ENCODE data around the gene KRT6C.

The KRT6C gene

GRCh38 chr12:52423035-52423434 lies 50.6 kb downstream of the KRT6C start:
- Histone ChIP-seq H3K36me3 (ENCODE audit: control insufficient read depth in 2 of 2, insufficient read depth in 1 of 2, low read length in 2 of 2) (no peaks in the 10 kb centered on the region), H3K27ac (ENCODE audit: extremely low read depth, low read depth, low read length) (no peak overlapping the region), H3K4me1 (ENCODE audit: control insufficient read depth, insufficient read depth, low read length) (no peaks in the 10 kb centered on the region), H3K4me3 (ENCODE audit: low read depth, low read length) (no peak overlapping the region), H3K9me3 (ENCODE audit: control insufficient read depth, insufficient read depth, low read depth, low read length) (no peaks in the 10 kb centered on the region)
- ChIA-PET CTCF (interaction anchor here (0.7 kb wide), 1 partner anchor 118 kb away, joined by 3 read pairs; no protein-coding TSS in a partner anchor), POLR2A (no interaction called here)
- TF ChIP-seq ZNF785 (tag by site-specific recombination; IDR thresholded peaks at IDR 0.05) = no peak
- TF ChIP-seq ZNF48 (tag by site-specific recombination; IDR thresholded peaks at IDR 0.05) = no peak
- TF ChIP-seq ZNF274 (IDR thresholded peaks at IDR 0.05; ENCODE audit: low read length) = no peak
- no peak for TF ChIP-seq ZNF274 (tag by site-specific recombination; IDR thresholded peaks at IDR 0.05; ENCODE audit: borderline replicate concordance)
- TF ChIP-seq ZSCAN30 (tag by site-specific recombination; IDR thresholded peaks at IDR 0.05) = no peak
- no peak for TF ChIP-seq EGR2 (tag by site-specific recombination; IDR thresholded peaks at IDR 0.05; ENCODE audit: low read depth)
- no peak for TF ChIP-seq SCRT2 (tag by site-specific recombination; IDR thresholded peaks at IDR 0.05)
- no peak for TF ChIP-seq INSM2 (tag by site-specific recombination; IDR thresholded peaks at IDR 0.05)
- no peak for TF ChIP-seq ZNF677 (tag by site-specific recombination; IDR thresholded peaks at IDR 0.05)
- no peak for TF ChIP-seq ZBTB48 (tag by site-specific recombination; IDR thresholded peaks at IDR 0.05)
- no peak for TF ChIP-seq ZNF514 (tag by site-specific recombination; IDR thresholded peaks at IDR 0.05)
- no peak for TF ChIP-seq ZNF654 (tag by site-specific recombination; IDR thresholded peaks at IDR 0.05; ENCODE audit: low read depth)
- TF ChIP-seq GLIS2 (tag by site-specific recombination; IDR thresholded peaks at IDR 0.05) = no peak
- TF ChIP-seq ZNF416 (tag by site-specific recombination; IDR thresholded peaks at IDR 0.05) = no peak

- ChIA-PET CTCF (interaction anchor here (0.6 to 0.7 kb wide), 2 partner anchors 19 to 46 kb away, joined by 3 to 5 read pairs; no protein-coding TSS in a partner anchor), POLR2A (no interaction called here)
- Histone ChIP-seq H3K36me3 (ENCODE audit: control insufficient read depth in 2 of 2, insufficient read depth in 1 of 2, low read length in 2 of 2) (no peaks in the 10 kb centered on the region), H3K27ac (ENCODE audit: extremely low read depth, low read depth, low read length) (no peak overlapping the region), H3K4me1 (ENCODE audit: control insufficient read depth, insufficient read depth, low read length) (no peaks in the 10 kb centered on the region), H3K4me3 (ENCODE audit: low read depth, low read length) (no peak overlapping the region), H3K9me3 (ENCODE audit: control insufficient read depth, insufficient read depth, low read depth, low read length) (no peaks in the 10 kb centered on the region)
- no peak for TF ChIP-seq ZNF677 (tag by site-specific recombination; IDR thresholded peaks at IDR 0.05)
- no peak for TF ChIP-seq ZNF350 (tag by site-specific recombination; IDR thresholded peaks at IDR 0.05)
- TF ChIP-seq PRDM6 (tag by site-specific recombination; IDR thresholded peaks at IDR 0.05) = no peak
- no peak for TF ChIP-seq ZFP3 (tag by site-specific recombination; IDR thresholded peaks at IDR 0.05; ENCODE audit: low read depth)
- TF ChIP-seq PATZ1 (tag by site-specific recombination; IDR thresholded peaks at IDR 0.05) = no peak
- no peak for TF ChIP-seq ZNF211 (tag by site-specific recombination; IDR thresholded peaks at IDR 0.05; ENCODE audit: low read depth)
- TF ChIP-seq ZNF792 (tag by site-specific recombination; IDR thresholded peaks at IDR 0.05) = no peak
- TF ChIP-seq ZNF335 (tag by site-specific recombination; conservative IDR thresholded peaks at IDR 0.05) = no peak
- TF ChIP-seq KLF8 (tag by site-specific recombination; IDR thresholded peaks at IDR 0.05) = no peak
- no peak for TF ChIP-seq ZBTB26 (tag by site-specific recombination; optimal IDR thresholded peaks at IDR 0.05)
- TF ChIP-seq ZNF202 (tag by site-specific recombination; IDR thresholded peaks at IDR 0.05; ENCODE audit: borderline replicate concordance) = no peak
- TF ChIP-seq SP3 (tag by site-specific recombination; IDR thresholded peaks at IDR 0.05) = no peak
- no peak for TF ChIP-seq ZNF624 (tag by site-specific recombination; IDR thresholded peaks at IDR 0.05)
- no peak for TF ChIP-seq ZNF214 (tag by site-specific recombination; IDR thresholded peaks at IDR 0.05; ENCODE audit: borderline replicate concordance)
- TF ChIP-seq ZNF704 (tag by site-specific recombination; IDR thresholded peaks at IDR 0.05) = no peak
- TF ChIP-seq ZNF791 (tag by site-specific recombination; IDR thresholded peaks at IDR 0.05) = no peak
Measured at GRCh38 chr12:52419656-52420055, 53.9 kb downstream of the KRT6C start.

All from HEK293 (cell line).